ENCODE measurements around the gene TCF12.

The TCF12 gene

DNA sequence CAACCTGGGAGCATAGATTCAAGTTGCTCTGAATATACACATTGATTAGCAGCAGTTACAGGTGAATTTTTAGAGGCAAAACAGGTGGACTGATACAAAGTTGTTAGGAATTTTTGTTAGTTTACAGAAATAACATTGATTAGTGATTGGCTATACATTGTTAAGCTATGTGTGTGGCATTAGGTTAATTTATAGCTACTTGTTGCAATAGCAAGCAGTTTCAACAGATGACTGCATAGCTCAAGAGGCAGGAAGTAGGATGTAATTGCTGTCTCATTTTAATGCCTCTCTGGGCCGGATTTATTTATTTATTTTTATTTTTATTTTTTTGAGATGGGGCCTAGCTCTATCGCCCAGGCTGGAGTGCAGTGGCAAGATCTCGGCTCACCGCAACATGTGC lies 99.7 kb downstream of the TCF12 start:
- DNase-seq (ENCODE audit: low spot score), result no peak

DNA sequence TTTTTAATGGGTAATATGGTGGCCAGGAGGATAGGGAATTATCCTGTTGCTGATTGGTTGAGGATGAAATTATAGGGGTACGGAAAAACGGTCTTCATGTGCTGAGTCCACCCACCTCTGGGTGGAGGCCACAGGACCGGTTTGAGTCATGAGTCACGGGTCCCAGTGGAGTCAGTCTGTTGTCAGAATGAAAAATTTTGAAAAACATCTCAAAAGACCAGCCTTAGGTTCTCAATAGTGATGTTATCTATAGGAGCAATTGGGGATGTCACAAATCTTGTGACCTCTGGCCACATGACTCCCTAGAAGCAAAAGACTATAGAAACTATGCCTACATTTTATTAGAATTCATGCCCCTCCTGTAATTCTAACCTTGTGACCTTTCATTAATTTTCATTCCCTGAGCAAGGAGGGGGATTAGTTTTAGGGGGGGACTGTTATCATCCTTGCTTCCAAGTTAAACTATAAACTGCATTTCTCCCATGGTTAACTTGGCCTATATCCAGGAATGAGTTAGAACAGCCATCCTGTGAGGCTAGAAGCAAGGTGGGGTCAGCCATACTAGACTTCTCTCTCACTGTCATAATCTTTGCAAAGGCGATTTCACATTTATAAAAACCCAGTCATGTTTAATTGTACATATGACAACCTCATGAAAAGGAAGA lies 101.2 kb downstream of the TCF12 start:
- DNase-seq (ENCODE audit: low spot score), result no peak

DNA sequence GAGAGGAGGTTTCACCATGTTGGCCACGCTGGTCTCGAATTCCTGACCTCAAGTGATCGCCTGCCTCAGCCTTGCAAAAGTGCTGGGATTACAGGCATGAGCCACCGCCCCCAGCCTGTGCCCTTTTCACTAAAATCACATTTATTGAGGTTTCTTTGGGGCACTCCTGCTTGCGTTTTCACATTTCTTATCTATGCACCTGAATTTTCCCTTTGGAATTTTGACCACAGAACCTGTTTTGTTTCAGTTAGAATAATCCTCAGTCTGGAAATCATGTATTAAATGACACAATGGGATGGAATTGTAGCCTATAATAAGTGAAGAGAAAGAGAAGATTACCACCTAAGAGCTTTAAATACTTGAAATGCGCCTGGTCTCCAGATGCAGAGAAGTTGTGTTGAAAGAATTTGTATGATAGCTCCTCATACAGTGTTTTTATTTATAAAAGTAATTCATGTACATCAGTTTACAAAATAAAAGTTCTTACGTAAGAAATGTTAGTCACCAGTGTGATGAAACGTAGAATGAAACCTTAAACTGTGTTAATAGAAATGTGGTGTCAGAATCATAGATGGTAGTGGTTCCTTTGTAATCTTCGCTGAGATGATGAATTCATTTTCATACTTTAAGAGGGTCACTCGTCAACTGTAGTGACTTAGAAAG lies 107.0 kb downstream of the TCF12 start:
- no peak for DNase-seq (ENCODE audit: low spot score)

DNA sequence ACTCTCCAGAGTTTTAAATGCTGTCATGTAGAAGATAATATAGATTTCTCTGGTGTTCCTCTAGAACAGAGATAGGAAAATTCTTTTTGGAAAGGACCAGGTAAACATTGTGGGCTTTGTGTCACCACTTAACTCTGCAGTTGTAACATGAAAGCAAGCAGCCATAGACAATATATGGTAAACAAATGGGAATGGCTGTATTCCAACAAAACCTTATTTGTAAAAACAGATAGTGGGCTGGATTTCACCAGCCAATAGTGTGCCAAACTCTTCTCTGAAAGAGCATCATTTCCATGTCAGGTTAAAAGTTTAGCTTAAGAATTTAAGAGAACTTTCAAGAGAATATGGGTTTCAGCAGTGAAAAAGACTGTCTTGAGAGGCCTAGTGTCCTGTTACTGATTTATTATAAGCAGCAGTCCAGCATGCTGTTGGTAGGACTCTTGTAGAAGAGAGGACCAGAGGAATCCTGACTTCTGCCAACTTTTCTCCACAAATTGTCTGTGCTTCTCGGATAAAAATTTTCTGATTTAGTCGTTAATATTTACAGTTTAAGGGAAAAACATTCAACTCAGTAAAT lies 107.7 kb downstream of the TCF12 start:
- no peak for DNase-seq (ENCODE audit: low spot score)

DNA sequence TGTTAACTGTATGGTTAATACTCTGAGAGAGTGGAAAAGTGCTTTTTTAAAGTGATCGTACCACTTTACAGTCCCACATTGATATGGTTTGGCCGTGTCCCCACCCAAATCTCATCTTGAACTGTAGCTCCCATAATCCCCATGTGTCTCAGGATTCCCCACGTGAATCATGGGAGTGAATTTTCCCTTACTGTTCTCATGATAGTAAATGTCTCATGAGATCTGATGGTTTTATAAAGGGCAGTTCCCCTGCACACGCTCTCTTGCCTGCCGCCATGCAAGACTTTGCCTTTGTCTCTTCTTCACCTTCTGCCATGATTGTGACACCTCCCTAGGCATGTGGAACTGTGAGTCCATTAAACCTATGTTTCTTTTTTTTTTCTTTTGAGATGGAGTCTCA lies 109.2 kb downstream of the TCF12 start:
- DNase-seq (ENCODE audit: low spot score), result no peak

DNA sequence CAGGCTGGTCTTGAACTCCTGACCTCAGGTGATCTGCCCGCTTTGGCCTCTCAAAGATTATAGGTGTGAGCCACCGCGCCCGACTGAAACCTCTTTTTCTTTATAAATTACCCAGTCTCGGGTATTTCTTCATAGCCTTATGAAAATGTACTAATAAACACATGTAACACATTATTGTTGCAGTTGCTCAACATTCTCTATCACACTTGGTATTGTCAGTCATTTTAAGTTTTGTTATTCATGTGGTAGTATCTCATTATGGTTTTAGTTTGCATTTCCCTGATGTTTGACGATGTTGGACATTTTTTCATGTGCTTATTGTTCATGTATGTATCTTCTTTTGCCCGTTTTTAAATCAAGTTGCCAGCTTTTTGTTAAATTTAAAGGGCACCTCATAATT lies 109.7 kb downstream of the TCF12 start:
- no peak for DNase-seq (ENCODE audit: low spot score)

DNA sequence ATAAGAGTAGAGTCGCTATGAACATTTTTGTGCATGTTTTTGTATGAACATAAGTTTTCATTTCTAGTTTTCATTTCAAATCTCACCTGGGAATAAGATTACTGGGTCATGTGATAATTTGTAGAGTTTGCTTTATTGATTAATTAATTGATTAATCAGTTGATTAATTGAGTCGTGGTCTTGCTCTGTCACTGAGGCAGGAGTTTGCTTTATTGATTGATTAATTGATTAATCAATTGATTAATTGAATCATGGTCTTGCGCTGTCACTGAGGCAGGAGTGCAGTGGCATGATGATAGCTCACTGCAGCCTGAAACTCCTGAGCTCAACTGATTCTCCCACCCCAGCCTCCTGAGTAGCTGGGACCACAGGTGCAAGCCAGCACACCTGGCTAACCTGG lies 111.6 kb downstream of the TCF12 start:
- DNase-seq (ENCODE audit: low spot score), result no peak

DNA sequence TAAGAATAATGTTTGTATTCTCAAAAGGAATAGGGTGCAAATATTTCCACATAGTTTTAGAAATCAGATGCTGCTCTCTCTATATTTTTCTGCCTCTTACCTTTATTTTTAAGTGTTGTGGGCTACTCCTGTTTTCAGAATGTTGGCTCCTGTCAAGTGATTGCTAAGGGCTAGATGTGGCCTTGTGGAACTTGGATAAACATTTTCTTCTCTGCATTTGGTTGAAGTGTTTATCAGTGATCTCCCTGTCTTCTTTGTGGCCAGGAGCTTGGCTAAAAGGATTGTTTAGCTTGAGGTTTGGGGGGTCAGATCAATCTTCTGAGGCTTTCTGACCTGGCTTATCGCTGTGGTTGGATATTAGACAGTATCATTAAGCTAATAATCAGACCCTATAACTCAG lies 112.6 kb downstream of the TCF12 start:
- DNase-seq (ENCODE audit: low spot score), result no peak

DNA sequence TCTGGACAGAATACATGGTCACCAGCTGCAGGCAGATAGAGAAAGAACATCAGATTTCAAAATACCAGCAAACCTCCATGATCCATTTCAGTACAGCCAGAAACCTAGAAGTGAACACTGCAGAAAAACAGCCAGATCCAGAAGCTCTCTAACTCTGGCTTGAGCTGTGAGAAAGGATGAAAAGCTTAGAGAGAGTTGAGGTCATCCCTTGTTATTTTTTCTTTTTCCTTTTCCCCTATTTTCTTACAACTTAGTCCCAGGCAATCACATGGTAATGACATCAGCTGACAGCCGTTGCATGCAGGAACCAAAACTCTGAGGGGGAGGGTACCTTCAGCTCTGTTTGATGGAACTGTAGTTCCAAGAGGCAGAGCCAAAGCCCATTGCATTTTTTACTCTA lies 113.2 kb downstream of the TCF12 start:
- peak; percentile 14 for DNase-seq (ENCODE audit: low spot score)

DNA sequence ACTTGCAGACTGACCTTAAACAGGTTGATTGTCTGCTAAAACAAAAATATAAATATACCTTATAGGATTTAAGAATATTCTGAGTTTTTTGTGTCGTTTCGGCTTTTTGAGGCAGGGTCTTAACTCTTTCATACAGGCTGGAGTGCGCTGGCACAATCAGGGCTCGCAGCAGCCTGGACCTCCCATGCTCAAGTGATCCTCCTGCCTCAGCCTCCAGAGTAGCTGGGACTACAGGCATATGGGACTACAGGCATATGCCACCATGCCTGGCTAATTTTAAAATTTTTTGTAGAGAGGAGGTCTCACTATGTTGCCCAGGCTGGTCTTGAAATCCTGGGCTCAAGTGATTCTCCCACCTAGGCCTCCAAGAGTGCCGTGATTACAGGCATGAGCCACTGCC lies 113.9 kb downstream of the TCF12 start:
- DNase-seq (ENCODE audit: low spot score), result no peak

DNA sequence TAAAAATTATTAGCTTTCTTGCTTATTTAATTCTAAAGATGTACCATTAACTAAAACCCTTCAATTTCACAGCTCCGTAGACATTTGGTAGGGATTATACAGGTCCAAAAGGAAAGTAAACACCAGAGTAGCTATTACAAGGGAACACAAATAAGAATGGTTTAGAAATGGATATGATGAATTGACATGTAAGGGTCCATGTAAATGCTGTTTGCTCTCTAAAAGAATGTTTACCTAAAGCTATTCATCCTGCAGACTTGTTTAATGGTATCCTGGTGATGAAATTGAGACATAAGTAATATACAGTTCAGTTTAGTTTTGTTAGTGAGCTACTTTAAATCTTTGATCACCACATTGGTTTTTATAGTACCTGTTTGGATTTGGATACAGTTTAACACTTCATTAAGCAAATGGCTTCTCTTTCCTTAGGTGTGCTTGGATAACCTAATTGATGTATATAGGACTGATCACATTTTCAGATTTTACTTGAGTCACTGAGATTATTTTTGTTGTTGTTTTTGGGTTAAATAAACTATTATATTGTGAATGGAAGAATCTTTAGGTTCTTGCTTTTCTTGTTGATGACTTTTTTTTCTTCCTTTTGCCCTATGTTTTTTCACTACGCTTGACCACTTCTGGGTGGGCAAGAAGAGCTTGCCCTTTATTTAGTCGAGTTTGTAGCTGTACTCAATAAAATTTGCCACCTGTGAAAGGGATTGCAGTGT lies 115.4 kb downstream of the TCF12 start:
- no peak for DNase-seq (ENCODE audit: low spot score)

DNA sequence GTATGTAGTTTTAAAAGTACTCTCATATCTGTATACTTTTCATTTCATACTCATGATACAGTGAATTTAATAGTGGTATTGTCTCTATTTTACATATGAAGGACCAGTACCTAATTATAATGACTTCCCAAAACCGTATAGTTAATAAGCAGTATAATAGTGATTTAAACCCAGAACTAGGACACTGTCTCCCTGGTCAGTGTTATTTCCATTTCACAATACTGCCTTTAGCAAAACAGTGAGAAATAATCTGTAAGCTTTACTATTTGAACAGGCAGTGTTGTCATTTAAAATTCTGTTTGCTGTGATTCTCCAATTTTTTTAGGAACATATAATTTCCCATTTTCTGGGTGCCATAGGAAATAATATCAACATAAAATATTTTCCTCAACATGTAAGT lies 116.2 kb downstream of the TCF12 start:
- DNase-seq (ENCODE audit: low spot score), result no peak

DNA sequence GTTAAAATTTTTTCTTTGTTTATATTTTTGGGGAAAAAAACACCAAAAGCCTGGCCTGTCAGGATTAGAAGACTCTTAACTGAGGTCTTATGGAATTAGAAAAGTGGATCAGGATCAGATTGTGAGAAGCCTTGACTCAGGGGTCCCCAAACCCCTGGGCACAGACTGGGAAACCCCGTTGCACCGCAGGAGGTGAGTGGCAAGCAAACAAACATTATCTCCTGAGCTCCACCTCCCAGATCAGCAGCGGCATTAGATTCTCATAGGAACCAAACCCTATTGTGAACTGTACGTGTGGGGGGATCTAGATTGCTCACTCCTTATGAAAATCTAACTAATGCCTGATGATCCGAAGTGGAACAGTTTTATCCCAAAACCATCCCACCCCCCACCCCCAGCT lies 117.2 kb downstream of the TCF12 start:
- DNase-seq (ENCODE audit: low spot score), result no peak

DNA sequence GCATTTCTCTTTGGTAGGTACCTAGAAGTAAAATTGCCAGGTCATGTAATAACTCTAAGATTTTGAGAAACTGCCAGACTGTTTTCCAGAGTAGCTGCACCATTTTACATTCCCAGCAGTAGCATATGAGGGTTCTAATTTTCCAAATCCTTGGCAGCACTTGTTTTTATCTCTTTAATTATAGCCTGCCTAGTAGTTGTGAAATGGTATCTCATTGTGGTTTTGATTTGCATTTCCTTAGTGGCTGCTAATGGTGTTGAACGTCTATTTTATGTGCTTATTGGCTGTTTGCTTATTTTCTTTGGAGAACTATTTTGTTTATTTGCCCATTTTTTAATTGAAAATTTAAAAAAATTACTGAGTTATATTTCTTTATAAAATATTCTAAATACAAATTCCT lies 117.9 kb downstream of the TCF12 start:
- no peak for DNase-seq (ENCODE audit: low spot score)

DNA sequence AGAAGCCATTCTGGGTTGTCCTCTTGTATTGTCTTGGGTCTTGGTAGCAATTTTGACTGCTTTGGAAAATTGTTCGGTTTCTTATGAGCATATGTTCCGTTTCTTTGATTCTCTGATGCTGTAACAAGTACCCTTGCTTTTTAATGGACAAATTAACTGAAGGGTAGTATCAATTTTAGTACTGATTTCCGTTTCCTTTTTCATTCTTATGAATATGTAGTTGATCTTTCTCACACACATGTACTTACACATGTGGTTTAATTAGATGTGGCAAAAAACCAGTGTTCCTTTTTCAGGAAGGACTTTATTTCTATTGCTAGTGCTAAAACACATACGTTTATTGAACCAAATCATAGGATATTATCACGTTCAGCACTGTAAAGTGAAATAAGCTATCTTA lies 119.1 kb downstream of the TCF12 start:
- DNase-seq (ENCODE audit: low spot score), result no peak

DNA sequence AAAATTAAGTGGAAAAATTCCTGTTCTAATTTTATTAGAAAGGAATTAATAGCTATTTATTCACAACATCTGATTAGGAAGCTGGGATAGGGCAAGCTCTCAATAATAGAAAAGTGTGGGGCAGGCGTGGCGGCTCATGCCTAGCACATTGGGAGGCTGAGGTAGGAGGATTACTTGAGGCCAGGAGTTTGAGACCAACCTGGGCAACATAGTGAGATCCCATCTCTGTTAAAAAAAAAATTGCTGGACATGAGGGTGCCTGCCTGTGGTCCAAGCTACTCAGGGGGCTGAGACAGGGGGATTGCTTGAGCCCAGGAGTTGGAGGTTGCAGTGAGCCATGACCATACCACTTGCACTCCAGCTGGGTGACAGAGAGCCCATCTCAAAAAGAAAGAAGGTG lies 119.6 kb downstream of the TCF12 start:
- DNase-seq (ENCODE audit: low spot score), result no peak

DNA sequence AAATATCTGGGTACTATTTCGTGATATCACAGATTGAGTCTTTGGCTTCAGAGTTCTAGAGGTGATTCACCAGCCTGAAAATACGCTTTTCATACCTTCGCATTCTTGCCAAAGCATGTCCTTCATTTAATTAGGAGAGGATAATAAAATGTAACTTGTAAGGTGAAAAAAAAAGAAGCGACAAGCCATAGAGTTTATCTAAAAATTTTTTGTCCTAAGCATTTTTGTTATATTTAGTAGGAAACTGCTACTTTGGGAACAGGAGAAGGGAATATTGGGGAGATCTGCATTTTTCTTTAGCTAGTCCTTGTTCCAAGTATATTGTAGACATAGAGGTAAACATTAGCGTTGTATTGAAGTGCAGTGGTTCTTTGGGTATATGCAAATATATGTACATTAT lies 120.1 kb downstream of the TCF12 start:
- no peak for DNase-seq (ENCODE audit: low spot score)

DNA sequence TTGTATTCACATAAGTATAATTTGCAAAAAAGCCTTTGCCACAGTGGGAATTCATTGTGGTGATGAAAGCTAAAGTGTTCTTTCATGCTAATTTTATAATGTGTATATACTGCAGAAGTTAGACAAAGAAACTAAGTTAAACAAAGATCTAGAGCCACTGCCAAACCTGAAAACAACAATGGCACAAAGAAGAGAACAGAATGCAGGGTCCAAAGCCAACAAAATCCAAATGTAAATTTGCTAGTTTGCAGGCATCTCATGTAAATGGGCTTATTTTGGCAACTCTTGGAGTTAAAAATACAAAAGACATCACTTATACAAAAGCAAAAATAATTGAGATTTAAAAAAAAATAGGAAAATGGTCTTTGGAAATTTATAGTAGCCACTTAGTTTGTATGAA lies 123.0 kb downstream of the TCF12 start:
- no peak for DNase-seq (ENCODE audit: low spot score)

DNA sequence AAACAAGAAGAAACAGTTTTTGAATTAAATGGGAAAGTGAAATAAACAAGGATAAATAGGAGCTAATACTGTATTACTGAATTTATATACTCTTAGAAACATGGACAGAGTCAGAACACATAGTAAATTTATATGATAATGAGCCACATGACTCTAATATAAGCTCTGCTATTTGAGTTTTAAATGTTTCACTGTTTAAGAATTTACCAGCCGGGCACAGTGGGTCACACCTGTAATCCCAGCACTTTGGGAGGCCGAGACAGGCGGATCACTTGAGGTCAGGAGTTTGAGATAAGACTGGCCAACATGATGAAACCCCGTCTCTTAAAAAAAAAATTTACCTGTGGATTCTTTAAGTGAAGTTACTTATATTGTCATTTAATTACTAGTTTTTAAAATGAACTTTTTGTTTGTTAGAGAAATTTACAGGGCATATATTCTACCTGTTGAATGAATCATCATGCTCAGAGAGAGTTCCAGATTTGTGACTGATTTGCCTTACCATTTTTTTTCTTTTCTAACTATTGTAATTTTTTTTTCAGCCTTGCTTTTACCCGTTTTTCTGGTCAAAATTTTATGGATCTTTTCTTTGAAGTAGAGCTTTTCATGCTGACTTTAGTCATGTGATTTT lies 125.7 kb downstream of the TCF12 start:
- DNase-seq (ENCODE audit: low spot score), result no peak

DNA sequence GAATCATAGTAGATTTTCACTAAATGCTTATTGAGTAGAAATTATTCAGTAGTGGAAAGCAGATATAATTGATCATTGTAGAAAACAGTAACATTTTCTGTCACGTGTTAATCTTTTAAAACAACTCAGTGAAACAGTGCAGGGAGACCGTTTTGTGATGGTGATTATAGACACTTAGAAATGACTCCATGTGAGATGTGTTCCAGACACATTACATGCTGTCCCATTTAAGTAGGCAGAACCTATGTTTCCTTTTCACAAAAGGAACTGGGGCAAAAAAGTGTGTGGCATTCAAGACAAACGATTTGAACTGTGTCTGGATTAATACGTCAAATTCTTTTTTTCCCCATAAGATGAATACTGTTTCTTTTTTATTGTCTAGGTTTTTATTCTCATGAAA lies 126.5 kb downstream of the TCF12 start:
- DNase-seq (ENCODE audit: low spot score), result no peak

DNA sequence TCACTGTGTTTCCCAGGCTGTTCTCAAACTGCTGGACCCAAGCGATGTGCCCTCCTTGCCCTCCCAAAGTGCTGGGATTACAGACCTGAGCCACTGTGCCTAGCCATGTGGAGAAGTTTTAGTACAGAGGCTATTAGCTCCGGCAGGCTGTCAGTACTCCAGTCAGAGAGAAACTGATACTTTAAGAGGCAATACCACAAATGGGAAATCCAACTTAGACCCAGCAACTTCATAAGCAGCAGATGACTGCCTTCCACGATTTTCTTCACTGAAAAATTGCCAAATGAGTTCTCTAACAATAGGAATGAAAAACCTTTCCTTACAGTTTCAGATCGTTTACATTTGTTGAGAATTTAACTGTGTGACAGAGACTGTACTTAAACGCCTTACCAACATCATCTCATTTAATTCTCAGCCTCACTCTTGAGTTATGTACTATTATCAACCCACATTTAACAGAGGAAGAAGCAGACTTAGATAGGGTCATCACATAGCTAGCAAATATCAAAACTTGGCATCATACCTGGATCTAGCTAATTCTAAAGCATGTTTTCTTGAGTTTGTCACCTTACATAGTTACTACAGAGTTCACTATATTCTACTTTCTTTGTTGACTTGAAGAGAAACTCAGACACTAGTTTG lies 127.4 kb downstream of the TCF12 start:
- no peak for DNase-seq (ENCODE audit: low spot score)

DNA sequence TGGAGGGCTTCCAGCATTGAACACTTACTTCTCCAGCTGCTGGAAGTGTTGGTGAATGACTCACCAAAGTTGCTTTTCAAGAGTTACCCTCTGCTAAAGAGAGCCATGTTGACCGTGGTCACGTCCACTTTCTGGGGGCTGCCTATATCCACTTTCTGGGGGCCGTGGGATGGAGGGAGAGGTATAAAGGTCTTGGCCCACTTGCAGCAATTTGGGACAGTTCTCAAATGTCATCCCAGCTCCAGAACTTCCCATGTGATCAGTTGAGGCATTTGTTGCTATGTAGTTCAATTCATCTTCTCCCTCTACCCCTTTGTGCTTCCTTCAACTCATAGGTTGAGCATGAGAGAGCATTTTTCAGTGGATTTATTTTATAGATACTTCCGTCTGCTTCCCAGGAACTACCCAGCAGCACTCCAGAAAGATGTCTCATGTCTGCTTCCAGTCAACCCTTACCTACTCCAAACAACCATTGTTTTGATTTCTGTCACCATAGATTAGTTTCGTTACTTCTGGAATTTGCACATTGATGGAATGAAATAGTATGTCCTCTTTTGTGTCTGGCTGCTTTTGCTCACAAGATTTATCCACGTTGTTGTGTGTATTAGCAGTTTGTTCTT lies 130.6 kb downstream of the TCF12 start:
- no peak for DNase-seq (ENCODE audit: low spot score)
